Kidney (tissue), 14 donors: ENCODE results near the gene KLKB1. TPM values are rescaled to one million over a fixed set of nuclear protein-coding genes. Genes with fewer than 3 reads are reported as not detected.

ENCODE experiments used
- DNase-seq, 5 donors: peaks; one replicate each; pipeline ENCODE4 v3.0.0-alpha.2; 2013 to 2020
- FAIRE-seq: peaks from 2 replicates; lab custom pipeline; 2012; peaks lifted over from hg19 to GRCh38; lab: Jason Lieb, UNC
- H3K27ac ChIP-seq, 2 donors: one replicate each; pipeline ENCODE4 v1.7.0; 2013; ENCODE audit warnings: low read depth in 2 of 2, low read length in 2 of 2, inconsistent platforms in 1 of 2
- H3K27me3 ChIP-seq: one replicate; pipeline ENCODE4 v1.7.1; 2013; ENCODE audit warnings: low read length, inconsistent platforms; ENCODE audit not compliant: control insufficient read depth, insufficient read depth
- H3K36me3 ChIP-seq, 3 donors: one replicate each; pipeline versions ENCODE4 v1.7.0 to v1.7.1; 2013; ENCODE audit warnings: low read length in 3 of 3, control low read depth in 1 of 3, inconsistent platforms in 1 of 3; ENCODE audit not compliant: insufficient read depth in 3 of 3, control insufficient read depth in 2 of 3
- H3K4me1 ChIP-seq, 3 donors: one replicate each; pipeline versions ENCODE4 v1.7.0 to v1.7.1; 2013; ENCODE audit warnings: low read length in 3 of 3, inconsistent platforms in 1 of 3, low read depth in 1 of 3; ENCODE audit not compliant: control insufficient read depth in 2 of 3, insufficient read depth in 2 of 3
- H3K4me3 ChIP-seq, 3 donors: one replicate each; pipeline versions ENCODE4 v1.7.0 to v1.8.1; 2013; ENCODE audit warnings: low read length in 3 of 3, control low read depth in 1 of 3, inconsistent platforms in 1 of 3
- H3K9ac ChIP-seq, 3 donors: one replicate each; pipeline versions ENCODE4 v1.7.0 to v1.7.1; 2013; ENCODE audit warnings: low read length in 3 of 3, control low read depth in 1 of 3, inconsistent platforms in 1 of 3
- H3K9me3 ChIP-seq, 3 donors: one replicate each; pipeline versions ENCODE4 v1.7.0 to v1.7.1; 2013; ENCODE audit warnings: low read length in 3 of 3, control low read depth in 1 of 3, inconsistent platforms in 1 of 3; ENCODE audit not compliant: control insufficient read depth in 2 of 3, insufficient read depth in 1 of 3
- intact Hi-C: fragments of 100-400 bp; cut with DNase I; formaldehyde crosslinking; loops from one replicate; pipeline ENCODE4 v1.11.1; 2022
- polyA plus RNA-seq: library from polyadenylated mRNA; stranded (reverse); fragments of 350-450 nt; fragmentation: Illumina TruSeq; extraction: RNeasy Lipid Tissue Mini Kit (QIAGEN cat#74804); gene quantifications from one replicate; pipeline ENCODE4 v1.2.3, GENCODE V29; 2014; ENCODE audit warnings: low read depth, low replicate concordance; ENCODE audit not compliant: insufficient read depth
- total RNA-seq: library from RNA; stranded (reverse); fragmentation: NEBNext Ultra II Directional; extraction: Animal tissue kit (Norgen Biotek cat#: 25700); gene quantifications from one replicate; pipeline ENCODE4 v1.2.1, GENCODE V29; 2021
- TF ChIP-seq, protein P1 (sequence below): IDR thresholded peaks from 3 replicates; pipeline ENCODE4 v1.5.1; 2012; ENCODE audit warnings: mild to moderate bottlenecking, moderate library complexity, borderline replicate concordance; ENCODE audit not compliant: insufficient read depth; ENCODE audit errors: extremely low read depth
- donor health status: control.
- donor health status: control.
- donor health status: control.
- donor health status: control.
- donor health status: control.
- donor health status: DM: yes; HTN: yes; CAD: no.
- donor health status: Normal renal cell carcinoma (clear cell type).

KLKB1 gene
- total and polyA plus RNA-seq, 2 donors from 2014 or later: 2.1 to 5.7 TPM

DNA sequence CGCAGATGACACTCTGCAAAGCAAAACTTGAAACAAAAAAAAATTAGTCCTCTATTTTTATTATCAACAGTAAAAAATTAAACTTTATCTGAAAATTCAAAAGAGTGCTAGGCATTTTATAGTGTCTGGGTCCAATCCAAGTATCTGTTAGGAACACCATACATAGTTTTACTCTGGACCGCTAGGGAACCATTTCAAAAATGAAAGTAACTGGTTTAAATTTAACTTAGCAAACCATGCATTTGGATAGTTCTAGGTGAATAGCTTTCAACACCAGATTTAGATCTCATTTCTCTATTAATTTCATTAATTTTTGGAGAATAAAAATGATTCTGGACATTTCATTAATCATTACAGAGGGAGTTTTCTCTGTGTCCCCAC lies 1.2 kb downstream of the KLKB1 start:
- DNase-seq (peak in 1 of 5 donors; percentile 50), FAIRE-seq (peak; percentile 77)
- no peak overlapping the region for H3K9ac ChIP-seq
- H3K4me3 ChIP-seq: peak overlapping the region in 2 of 3 donors; percentile 24 to 47
- peaks cover 0 to 4% (median 4%) of the 10 kb centered on the region in 3 donors for H3K9me3 ChIP-seq
- H3K27ac ChIP-seq: no peak overlapping the region
- peaks cover 0 to 7% (median 0%) of the 10 kb centered on the region in 3 donors for H3K36me3 ChIP-seq
- intact Hi-C loops: no loop called here
- TF ChIP-seq, protein P1, sequence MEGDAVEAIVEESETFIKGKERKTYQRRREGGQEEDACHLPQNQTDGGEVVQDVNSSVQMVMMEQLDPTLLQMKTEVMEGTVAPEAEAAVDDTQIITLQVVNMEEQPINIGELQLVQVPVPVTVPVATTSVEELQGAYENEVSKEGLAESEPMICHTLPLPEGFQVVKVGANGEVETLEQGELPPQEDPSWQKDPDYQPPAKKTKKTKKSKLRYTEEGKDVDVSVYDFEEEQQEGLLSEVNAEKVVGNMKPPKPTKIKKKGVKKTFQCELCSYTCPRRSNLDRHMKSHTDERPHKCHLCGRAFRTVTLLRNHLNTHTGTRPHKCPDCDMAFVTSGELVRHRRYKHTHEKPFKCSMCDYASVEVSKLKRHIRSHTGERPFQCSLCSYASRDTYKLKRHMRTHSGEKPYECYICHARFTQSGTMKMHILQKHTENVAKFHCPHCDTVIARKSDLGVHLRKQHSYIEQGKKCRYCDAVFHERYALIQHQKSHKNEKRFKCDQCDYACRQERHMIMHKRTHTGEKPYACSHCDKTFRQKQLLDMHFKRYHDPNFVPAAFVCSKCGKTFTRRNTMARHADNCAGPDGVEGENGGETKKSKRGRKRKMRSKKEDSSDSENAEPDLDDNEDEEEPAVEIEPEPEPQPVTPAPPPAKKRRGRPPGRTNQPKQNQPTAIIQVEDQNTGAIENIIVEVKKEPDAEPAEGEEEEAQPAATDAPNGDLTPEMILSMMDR: no peak
- H3K27me3 ChIP-seq: no peaks in the 10 kb centered on the region
- H3K4me1 ChIP-seq: peaks cover 5 to 8% (median 5%) of the 10 kb centered on the region in 3 donors

DNA sequence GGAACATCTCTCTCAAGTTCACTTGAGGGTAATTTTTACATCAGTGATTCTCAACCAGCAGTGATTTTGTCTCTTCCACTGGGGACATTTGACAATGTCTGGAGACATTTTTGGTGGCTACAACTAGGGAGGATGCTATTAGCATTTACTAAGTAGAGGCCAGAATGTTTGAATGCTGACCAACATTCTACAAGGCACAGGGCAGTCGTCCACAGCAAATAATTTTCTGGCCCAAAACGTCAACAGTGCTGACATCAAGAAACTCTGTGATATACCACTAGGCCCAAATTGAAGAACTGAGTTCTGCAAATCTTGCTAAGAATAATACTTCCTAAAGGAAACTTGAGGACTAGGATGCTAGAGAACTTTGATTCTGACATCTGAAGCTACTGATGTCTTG lies 7.1 kb downstream of the KLKB1 start:
- Histone ChIP-seq H3K9me3 (no peaks in the 10 kb centered on the region), H3K36me3 (peaks cover 0 to 14% (median 3%) of the 10 kb centered on the region in 3 donors), H3K27ac (no peak overlapping the region), H3K4me3 (no peak overlapping the region), H3K4me1 (no peaks in the 10 kb centered on the region), H3K9ac (no peak overlapping the region), H3K27me3 (no peaks in the 10 kb centered on the region)
- no peak for DNase-seq
- intact Hi-C loops: no loop called here
- no peak for FAIRE-seq
- TF ChIP-seq, protein P1: no peak

DNA sequence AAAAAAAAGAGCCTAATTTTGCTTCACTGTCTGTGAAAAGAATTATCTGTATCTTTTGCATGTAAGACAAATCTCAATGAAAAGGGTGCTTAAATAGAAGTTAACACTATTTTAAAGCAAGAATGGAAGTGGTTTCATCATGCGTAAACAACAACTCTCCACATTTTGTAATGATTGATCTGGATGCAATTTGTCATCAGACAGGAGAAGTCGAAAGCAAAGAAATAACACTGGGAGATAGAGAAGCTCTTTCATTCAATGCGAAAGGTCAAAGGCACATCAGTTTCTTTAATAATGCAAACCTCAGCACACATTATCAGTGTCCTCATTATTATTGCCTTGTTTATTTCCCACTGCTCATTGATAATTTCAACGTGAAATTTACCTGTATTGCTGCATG lies 8.8 kb downstream of the KLKB1 start:
- no peak for DNase-seq

More for the DNA sequence above, 8.8 kb downstream of the KLKB1 start:
- Histone ChIP-seq H3K4me1 (no peaks in the 10 kb centered on the region), H3K9me3 (no peaks in the 10 kb centered on the region), H3K36me3 (peaks cover 0 to 22% (median 3%) of the 10 kb centered on the region in 3 donors), H3K9ac (no peak overlapping the region), H3K27ac (no peak overlapping the region), H3K4me3 (no peak overlapping the region), H3K27me3 (no peaks in the 10 kb centered on the region)
- no peak for FAIRE-seq
- TF ChIP-seq, protein P1: no peak
- intact Hi-C loops: no loop called here
